ENCODE data around the gene PIGH. TPM values are rescaled to one million over a fixed set of nuclear protein-coding genes. Genes with fewer than 3 reads are reported as not detected.

Gene PIGH
- total and polyA plus RNA-seq, 8 donors: 11.5 to 27.4 (median 14.2) TPM

DNA sequence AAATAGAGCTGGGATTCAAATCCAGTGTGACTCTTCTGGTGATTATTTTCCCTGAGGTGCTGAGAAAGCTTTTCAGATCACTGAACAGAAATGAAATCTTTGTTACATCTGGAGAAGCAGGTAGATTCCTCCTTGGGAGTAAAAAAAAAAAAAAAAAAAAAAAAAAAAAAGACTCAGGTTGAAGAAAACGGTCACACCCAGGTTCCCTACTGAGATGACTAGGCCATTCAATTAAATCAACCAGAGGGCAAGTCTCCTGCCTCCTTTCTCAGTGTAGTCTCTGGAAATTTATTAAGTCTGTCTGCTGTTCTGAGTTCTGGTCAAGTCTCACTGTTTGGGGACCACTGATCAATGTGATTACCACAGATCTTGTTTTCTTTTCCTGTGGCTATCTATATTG lies 43.6 kb upstream of the PIGH start:
- H3K4me1 ChIP-seq: peaks cover 0 to 9% (median 0%) of the 10 kb centered on the region in 3 donors
- no peaks in the 10 kb centered on the region for H3K27me3 ChIP-seq
- FAIRE-seq (no peak), ATAC-seq (no peak), DNase-seq (no peak)
- H3K36me3 ChIP-seq: no peaks in the 10 kb centered on the region
- H3K9me3 ChIP-seq: no peaks in the 10 kb centered on the region
- no peak overlapping the region for H3K4me3 ChIP-seq
- WGBS, 2 donors: 69 to 96% methylated on average over 1 of the region's 1 CpG
- H3K27ac ChIP-seq: no peak overlapping the region
- TF ChIP-seq, protein P1, sequence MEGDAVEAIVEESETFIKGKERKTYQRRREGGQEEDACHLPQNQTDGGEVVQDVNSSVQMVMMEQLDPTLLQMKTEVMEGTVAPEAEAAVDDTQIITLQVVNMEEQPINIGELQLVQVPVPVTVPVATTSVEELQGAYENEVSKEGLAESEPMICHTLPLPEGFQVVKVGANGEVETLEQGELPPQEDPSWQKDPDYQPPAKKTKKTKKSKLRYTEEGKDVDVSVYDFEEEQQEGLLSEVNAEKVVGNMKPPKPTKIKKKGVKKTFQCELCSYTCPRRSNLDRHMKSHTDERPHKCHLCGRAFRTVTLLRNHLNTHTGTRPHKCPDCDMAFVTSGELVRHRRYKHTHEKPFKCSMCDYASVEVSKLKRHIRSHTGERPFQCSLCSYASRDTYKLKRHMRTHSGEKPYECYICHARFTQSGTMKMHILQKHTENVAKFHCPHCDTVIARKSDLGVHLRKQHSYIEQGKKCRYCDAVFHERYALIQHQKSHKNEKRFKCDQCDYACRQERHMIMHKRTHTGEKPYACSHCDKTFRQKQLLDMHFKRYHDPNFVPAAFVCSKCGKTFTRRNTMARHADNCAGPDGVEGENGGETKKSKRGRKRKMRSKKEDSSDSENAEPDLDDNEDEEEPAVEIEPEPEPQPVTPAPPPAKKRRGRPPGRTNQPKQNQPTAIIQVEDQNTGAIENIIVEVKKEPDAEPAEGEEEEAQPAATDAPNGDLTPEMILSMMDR (IDR thresholded peaks at IDR 0.05): no peak
- intact Hi-C loops (cut with DNase I): no loop called here

DNA sequence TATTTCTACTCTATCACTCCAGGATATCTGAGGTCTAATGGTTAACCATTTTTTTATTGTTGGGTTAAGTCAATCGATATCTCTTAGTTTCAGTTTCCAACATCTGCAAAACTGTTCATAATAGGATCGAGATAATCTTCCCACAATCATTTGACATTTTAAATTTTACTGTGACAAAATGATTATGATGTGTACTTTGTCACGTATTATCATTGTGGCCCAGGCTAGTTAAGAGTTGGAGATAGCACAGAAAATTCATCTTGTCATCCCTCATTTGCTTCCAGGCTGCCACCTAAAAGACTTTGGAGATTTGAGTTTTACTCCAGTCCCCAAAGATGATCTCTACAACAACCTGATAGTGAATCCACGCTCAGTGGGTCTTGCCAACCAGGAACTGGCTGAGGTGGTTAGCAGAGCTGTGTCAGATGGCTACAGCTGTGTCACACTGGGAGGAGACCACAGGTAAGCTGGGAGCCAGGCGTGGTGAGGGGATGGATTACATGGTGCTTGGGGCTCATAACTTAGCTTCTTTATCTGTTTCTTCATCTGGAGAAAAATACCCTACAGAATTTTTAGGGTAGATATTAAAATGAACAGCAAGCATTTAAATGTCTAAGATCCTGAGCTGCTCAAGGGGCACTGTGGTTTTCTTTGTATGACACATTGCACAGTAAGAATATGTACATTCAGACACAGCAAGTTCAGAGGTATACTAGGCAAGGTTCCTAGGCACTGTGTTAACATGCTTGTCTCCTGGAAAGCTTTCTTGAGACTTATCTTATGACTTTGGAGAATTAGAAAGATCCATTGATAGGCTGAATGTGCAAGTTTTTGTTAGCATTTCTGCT lies 42.1 kb upstream of the PIGH start:
- no peaks in the 10 kb centered on the region for H3K27me3 ChIP-seq
- no peaks in the 10 kb centered on the region for H3K36me3 ChIP-seq
- H3K4me1 ChIP-seq: peaks cover 0 to 9% (median 0%) of the 10 kb centered on the region in 3 donors
- TF ChIP-seq, protein P1 (IDR thresholded peaks at IDR 0.05): no peak
- no peak overlapping the region for H3K27ac ChIP-seq
- no peaks in the 10 kb centered on the region for H3K9me3 ChIP-seq
- no peak overlapping the region for H3K4me3 ChIP-seq
- intact Hi-C loops (cut with DNase I): no loop called here
- DNase-seq (no peak), FAIRE-seq (no peak), ATAC-seq (no peak)
- WGBS, 2 donors: 63 to 65% methylated on average over 5 of the region's 5 CpGs

DNA sequence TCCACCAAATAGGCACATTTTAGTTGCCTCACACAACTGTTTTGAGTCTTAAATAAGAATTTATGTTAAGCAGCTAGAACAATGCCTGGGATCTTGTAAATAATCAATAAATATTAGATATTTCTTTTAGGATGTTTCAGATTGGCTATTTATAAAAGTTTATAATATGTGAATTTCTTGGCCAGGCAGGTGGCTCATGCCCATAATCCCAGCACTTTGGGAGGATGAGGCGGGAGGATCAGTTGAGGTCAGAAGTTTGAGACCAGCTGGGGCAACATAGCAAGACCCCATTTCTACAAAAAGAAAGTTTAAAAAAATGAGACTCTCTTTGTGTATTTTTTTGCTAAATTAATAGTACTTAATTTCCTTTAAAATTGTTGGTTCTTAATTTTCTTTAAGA lies 41.4 kb upstream of the PIGH start:
- DNase-seq (no peak), ATAC-seq (no peak), FAIRE-seq (no peak)
- Histone ChIP-seq H3K27ac (no peak overlapping the region), H3K4me3 (no peak overlapping the region), H3K27me3 (no peaks in the 10 kb centered on the region), H3K36me3 (no peaks in the 10 kb centered on the region), H3K4me1 (peaks cover 0 to 9% (median 0%) of the 10 kb centered on the region in 3 donors), H3K9me3 (no peaks in the 10 kb centered on the region)
- TF ChIP-seq, protein P1 (IDR thresholded peaks at IDR 0.05): no peak
- WGBS, 2 donors: 98 to 100% methylated on average over 1 of the region's 1 CpG
- intact Hi-C loops (cut with DNase I): no loop called here

DNA sequence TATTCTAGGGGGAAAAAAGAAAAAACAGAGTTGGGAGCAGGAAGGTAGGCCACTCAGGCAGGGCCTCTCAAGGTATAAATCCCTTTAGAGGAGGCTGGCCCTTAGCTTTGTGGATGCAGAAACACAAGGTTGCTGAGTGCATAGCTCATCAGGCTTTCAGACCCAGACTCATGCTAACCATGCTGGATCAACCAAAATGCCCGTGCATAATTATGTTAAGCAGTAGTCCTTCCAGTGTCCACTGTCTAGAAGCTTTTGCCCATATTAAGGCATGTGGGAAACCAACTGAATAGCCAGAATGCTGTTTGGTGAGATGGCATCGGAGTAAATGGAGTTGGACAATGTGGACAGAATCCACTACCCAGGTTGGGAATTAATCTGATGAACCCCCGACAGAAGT lies 38.6 kb upstream of the PIGH start:
- no peak for DNase-seq
- Histone ChIP-seq H3K4me1 (no peaks in the 10 kb centered on the region), H3K4me3 (no peak overlapping the region), H3K27ac (no peak overlapping the region), H3K9me3 (no peaks in the 10 kb centered on the region), H3K36me3 (no peaks in the 10 kb centered on the region), H3K27me3 (no peaks in the 10 kb centered on the region)
- no peak for FAIRE-seq
- ATAC-seq: no peak
- intact Hi-C loops (cut with DNase I): no loop called here
- 82 to 86% methylated on average over 3 of the region's 3 CpGs for WGBS, 2 donors
- TF ChIP-seq, protein P1 (IDR thresholded peaks at IDR 0.05): no peak

DNA sequence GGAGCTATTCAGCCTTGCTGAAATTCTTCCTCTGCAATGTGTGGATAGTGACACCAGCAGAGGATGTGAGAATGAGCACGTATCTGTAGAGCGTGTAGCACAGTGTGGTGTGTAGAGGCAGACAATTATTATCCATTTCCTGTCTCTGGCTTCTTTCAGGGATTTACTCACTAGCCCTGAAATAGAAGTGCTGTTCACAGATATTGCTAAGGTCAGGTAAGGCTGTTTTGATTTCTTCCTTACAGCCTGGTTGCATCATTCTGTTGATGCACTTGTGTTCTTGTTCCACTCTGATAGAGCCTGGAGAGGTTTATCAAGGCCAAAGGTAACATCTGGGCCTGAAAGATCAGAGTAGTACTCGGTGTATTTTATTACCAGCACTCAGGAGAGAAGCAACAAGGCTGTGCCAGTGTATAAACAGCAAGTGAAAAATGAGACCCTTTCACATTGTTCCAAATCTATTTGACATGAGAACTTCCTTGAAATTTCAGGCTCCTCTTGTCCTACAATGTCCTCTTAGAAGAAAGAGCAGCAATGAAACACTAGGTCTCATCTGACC lies 36.4 kb upstream of the PIGH start:
- DNase-seq: no peak
- Histone ChIP-seq H3K27me3 (no peaks in the 10 kb centered on the region), H3K4me1 (no peaks in the 10 kb centered on the region), H3K4me3 (no peak overlapping the region), H3K9me3 (no peaks in the 10 kb centered on the region), H3K36me3 (no peaks in the 10 kb centered on the region), H3K27ac (no peak overlapping the region)
- intact Hi-C loops (cut with DNase I): no loop called here
- TF ChIP-seq, protein P1 (IDR thresholded peaks at IDR 0.05): no peak
- ATAC-seq: peak in 3 of 4 donors; percentile 43 to 81 (median 72)
- 68 to 73% methylated on average over 3 of the region's 3 CpGs for WGBS, 2 donors
- no peak for FAIRE-seq
